Measurements from ENCODE around the gene ARMC12. TPM values are rescaled to one million over a fixed set of nuclear protein-coding genes. Genes with fewer than 3 reads are reported as not detected.

ARMC12 gene, protein sequence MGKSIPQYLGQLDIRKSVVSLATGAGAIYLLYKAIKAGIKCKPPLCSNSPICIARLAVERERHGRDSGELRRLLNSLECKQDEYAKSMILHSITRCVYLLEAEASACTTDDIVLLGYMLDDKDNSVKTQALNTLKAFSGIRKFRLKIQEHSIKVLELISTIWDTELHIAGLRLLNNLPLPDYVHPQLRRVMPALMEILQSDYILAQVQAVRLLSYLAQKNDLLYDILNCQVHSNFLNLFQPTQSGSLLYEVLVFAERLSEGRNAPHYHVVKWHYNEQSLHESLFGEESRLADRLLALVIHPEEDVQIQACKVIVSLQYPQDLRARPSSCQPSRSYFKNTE
- polyA plus RNA-seq, result not detected in 2 replicates

DNA sequence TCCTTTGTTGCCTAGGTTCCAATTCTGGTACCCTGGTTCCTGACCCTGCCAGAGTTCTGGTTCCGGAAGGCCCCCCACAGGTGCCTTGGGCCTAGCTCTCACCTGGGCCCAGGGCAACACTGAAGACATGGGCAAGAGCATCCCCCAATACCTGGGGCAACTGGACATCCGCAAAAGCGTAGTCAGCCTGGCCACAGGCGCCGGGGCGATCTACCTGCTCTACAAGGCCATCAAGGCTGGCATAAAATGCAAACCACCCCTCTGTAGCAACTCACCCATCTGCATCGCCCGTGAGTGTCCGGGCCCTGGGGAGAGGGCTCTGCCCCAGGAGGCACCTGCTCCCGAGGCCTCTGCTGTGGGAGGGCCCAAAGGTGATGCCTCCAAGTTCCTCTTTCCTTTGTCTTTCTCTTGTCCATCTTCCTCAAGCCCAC, at the start of gene ARMC12:
ARMC12 (plus strand) TSS at position 51 of the 431 bp plus-strand sequence; CDS start at position 128, 77 bp downstream.

DNA sequence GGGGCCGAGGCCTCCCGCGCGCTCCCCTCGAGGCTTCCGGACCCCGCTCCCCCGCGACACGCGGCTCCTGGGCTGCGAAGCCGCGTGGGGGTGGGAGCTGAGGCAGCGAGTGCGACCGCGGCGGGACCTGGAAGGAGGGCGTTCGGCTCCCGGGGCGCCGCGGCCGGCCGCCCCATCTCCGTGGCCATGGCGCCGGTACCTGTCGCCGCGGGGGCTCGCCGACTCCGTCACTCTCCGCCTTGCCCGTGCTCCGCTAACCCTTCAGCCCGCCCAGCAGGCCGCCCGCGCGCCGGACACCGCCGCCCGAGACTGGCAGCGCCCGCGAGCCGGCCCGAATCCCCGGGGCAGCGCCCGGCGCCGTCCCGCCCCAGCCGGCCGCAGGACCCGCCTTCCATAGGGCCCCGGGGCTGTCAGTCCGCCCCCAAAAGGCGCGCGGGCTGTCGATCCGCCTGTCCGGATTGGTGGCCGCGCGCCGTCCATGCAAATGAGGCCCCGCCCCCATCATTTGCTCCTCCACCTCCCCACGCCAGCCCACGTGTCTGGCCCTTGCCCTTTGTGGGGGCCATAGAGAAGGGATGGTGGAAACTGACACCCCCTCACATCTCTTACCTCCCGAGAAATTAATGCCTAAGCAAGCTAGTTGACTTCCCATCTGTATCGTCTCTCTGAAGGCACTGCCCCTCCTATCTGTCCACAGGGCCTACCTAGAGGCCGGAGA, 48.1 kb upstream of the ARMC12 start, which contains the start of gene FKBP5:
FKBP5 (minus strand) TSS at position 311 of the 718 bp plus-strand sequence. CDS start 46,091 bp downstream, outside the sequence.

DNA sequence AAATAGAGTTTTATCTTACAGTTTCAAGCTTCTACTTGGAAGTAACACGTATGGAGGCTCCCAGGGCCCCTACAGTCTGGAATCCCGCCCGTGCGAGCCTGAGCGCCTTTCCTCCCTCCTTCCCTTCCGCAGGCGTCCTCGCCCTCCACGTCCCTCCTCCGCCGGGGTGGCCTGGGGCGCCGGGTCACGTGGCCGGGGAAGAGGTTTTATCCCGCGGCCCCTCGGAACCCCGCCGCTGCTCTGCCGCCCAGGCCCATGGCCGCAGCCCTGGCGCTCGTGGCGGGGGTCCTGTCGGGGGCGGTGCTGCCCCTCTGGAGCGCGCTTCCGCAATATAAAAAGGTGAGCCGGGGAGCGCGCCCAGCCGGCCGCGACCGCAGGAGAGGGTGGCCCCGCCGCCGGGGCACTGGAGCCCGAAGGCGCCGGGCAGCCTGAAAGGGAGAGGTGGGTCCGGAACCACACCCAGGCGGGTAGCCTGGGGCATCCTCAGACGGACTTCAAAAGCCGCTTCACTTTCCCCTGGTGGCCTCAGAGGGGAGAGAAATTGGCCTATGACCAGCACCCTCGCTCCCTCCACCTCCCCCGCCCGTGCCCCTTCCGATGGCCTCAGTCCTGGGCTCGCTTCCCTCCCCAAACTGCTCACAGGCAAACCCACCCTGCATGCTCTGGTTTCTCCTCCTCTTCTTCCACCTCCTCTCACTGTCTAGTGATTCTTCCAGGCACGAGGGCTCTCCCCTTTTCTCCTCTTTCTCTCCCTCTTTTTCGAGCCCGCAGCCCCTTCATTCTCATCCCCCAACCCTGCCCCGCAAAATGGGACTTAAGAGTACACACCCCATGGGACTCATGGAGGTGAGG, 39.8 kb downstream of the ARMC12 start, which contains the start of gene CLPSL2:
CLPSL2 (plus strand) TSS at position 235 of the 852 bp plus-strand sequence; CDS start at position 256, 21 bp downstream.

DNA sequence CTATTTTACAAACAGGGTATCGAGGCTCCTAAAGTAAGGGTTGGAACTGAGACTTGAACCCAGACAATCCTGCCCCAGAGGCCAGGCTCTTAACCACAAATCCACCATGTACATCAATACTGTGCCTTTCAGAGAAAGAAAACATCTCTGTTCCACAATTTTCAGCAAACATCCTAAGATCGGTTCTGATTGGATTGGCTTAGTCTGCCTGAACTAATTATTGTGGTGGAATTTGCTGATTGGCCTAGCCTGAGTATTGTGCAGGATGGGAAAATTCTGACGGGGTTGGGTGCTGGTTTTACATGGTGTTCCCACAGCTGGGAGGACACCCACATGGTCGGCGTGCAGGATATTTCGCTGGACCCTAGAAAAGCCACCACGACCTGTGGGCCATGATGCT, 43.9 kb downstream of the ARMC12 start, which contains the start of gene CLPSL1:
CLPSL1 (plus strand) TSS at position 301 of the 400 bp plus-strand sequence; CDS start at position 393, 92 bp downstream.

Other genes with a start within 250 kb of the ARMC12 start
- gene TEAD3, start 240.0 kb upstream of the ARMC12 start, polyA plus RNA-seq, result 0.19 and 0.31 TPM in 2 replicates
- not detected in 2 replicates for gene TULP1, start 224.1 kb upstream of the ARMC12 start, polyA plus RNA-seq
- gene FKBP5, start 48.1 kb upstream of the ARMC12 start, polyA plus RNA-seq, result 0.43 TPM in 1 of 2 replicates, not detected in the other
- 1.9 TPM in 1 of 2 replicates, not detected in the other for gene CLPSL2, start 39.6 kb downstream of the ARMC12 start, polyA plus RNA-seq
- gene CLPSL1, start 44.0 kb downstream of the ARMC12 start, polyA plus RNA-seq, result not detected in 2 replicates
- not detected in 2 replicates for gene CLPS, start 60.3 kb downstream of the ARMC12 start, polyA plus RNA-seq
- gene LHFPL5, start 68.3 kb downstream of the ARMC12 start, polyA plus RNA-seq, result not detected in 2 replicates
- gene SRPK1, start 184.1 kb downstream of the ARMC12 start, polyA plus RNA-seq, result 94.4 and 137 TPM in 2 replicates